Hematopoietic multipotent progenitor cell treated with erythropoietin and hydrocortisone succinate and interleukin-3 and kit ligand, for 4 days (in vitro differentiated cells): ENCODE results near the gene STKLD1.
"Not testable (repeated sequence)": the region's sequence is repeated elsewhere in the genome, so short reads cannot be mapped to it uniquely, and the experiment has no call there.

ENCODE experiments used
- DNase-seq: peaks from one replicate; pipeline ENCODE4 v3.0.0-alpha.2; 2015

Gene STKLD1

GRCh38 chr9:133449760-133450159 lies 73.6 kb downstream of the STKLD1 start:
- no peak for DNase-seq

GRCh38 chr9:133451865-133452264 lies 75.7 kb downstream of the STKLD1 start:
- not testable (repeated sequence) for DNase-seq

- no peak for DNase-seq
These were observed 76.4 kb downstream of the STKLD1 start for GRCh38 chr9:133452562-133452961.

GRCh38 chr9:133453651-133454050 lies 77.5 kb downstream of the STKLD1 start:
- no peak for DNase-seq

GRCh38 chr9:133454325-133454724 lies 78.2 kb downstream of the STKLD1 start:
- DNase-seq, result no peak

GRCh38 chr9:133454943-133455673 lies 78.9 kb downstream of the STKLD1 start:
- DNase-seq, result no peak
